ENCODE results near the gene ALLC. TPM values are rescaled to one million over a fixed set of nuclear protein-coding genes. Genes with fewer than 3 reads are reported as not detected.
A peak's percentile ranks its signal among the peaks of the same experiment; 100 is the strongest.

Gene ALLC
- total and polyA plus RNA-seq, 7 experiments from 2014 or later: not detected

GRCh38 chr2:3703236-3703756 lies 45.3 kb downstream of the ALLC start, which contains the start of gene DCDC2C:
Gene DCDC2C (plus strand): TSS chr2:3703575. CDS start chr2:3703752, 177 bp downstream.
- peak within 1 kb of the TSS in 1 of 10 donors; percentile 8 for H3K4me3 Mint-ChIP-seq
- intact Hi-C loops (cut with micrococcal nuclease): no loop called here
- no peaks in the 10 kb centered on the region for H3K36me3 ChIP-seq (ENCODE audit: control insufficient read depth in 2 of 3, insufficient read depth in 3 of 3, low read length in 3 of 3)
- H3K27ac ChIP-seq (ENCODE audit: low read depth, low read length): no peak within 1 kb of the TSS
- peaks cover 23 to 68% (median 45%) of the 10 kb centered on the region in 5 donors for H3K27me3 Mint-ChIP-seq
- no peak within 1 kb of the TSS for H3K4me3 ChIP-seq (ENCODE audit: low read length)
- ChIA-PET CTCF (no interaction called here), POLR2A (no interaction called here)
- H3K4me1 Mint-ChIP-seq: peaks cover 0 to 7% (median 5%) of the 10 kb centered on the region in 7 donors
- no peaks in the 10 kb centered on the region for H3K4me1 ChIP-seq (ENCODE audit: control insufficient read depth in 2 of 2, insufficient read depth in 2 of 2, low read length in 2 of 2)
- no peaks in the 10 kb centered on the region for H3K9me3 ChIP-seq (ENCODE audit: control insufficient read depth in 2 of 3, low read length in 3 of 3)
- H3K36me3 Mint-ChIP-seq: peaks cover 0 to 4% (median 0%) of the 10 kb centered on the region in 5 donors
- peaks cover 0 to 10% (median 0%) of the 10 kb centered on the region in 11 donors for H3K9me3 Mint-ChIP-seq
- ATAC-seq (no peak), DNase-seq (no peak)
- H3K27me3 ChIP-seq (ENCODE audit: control insufficient read depth in 2 of 2, insufficient read depth in 2 of 2, low read length in 2 of 2): peaks cover 0 to 4% of the 10 kb centered on the region in 2 donors
- H3K27ac Mint-ChIP-seq: no peak within 1 kb of the TSS

GRCh38 chr2:3703757-3704355 lies 45.9 kb downstream of the ALLC start:
- no peak for DNase-seq
- H3K36me3 Mint-ChIP-seq: peaks cover 0 to 4% (median 0%) of the 10 kb centered on the region in 5 donors
- H3K4me3 Mint-ChIP-seq: no peak overlapping the region
- H3K36me3 ChIP-seq (ENCODE audit: control insufficient read depth in 2 of 3, insufficient read depth in 3 of 3, low read length in 3 of 3): no peaks in the 10 kb centered on the region
- no peaks in the 10 kb centered on the region for H3K9me3 ChIP-seq (ENCODE audit: control insufficient read depth in 2 of 3, low read length in 3 of 3)
- H3K4me1 ChIP-seq (ENCODE audit: control insufficient read depth in 2 of 2, insufficient read depth in 2 of 2, low read length in 2 of 2): no peaks in the 10 kb centered on the region
- ChIA-PET CTCF (no interaction called here), POLR2A (no interaction called here)
- peaks cover 0 to 10% (median 0%) of the 10 kb centered on the region in 11 donors for H3K9me3 Mint-ChIP-seq
- no peak overlapping the region for H3K4me3 ChIP-seq (ENCODE audit: low read length)
- no peak overlapping the region for H3K27ac ChIP-seq (ENCODE audit: low read depth, low read length)
- intact Hi-C loops (cut with micrococcal nuclease): no loop called here
- peaks cover 23 to 68% (median 45%) of the 10 kb centered on the region in 5 donors for H3K27me3 Mint-ChIP-seq
- no peak overlapping the region for H3K27ac Mint-ChIP-seq
- no peak for ATAC-seq
- H3K4me1 Mint-ChIP-seq: peaks cover 0 to 7% (median 5%) of the 10 kb centered on the region in 7 donors
- peaks cover 0 to 4% of the 10 kb centered on the region in 2 donors for H3K27me3 ChIP-seq (ENCODE audit: control insufficient read depth in 2 of 2, insufficient read depth in 2 of 2, low read length in 2 of 2)

DNA sequence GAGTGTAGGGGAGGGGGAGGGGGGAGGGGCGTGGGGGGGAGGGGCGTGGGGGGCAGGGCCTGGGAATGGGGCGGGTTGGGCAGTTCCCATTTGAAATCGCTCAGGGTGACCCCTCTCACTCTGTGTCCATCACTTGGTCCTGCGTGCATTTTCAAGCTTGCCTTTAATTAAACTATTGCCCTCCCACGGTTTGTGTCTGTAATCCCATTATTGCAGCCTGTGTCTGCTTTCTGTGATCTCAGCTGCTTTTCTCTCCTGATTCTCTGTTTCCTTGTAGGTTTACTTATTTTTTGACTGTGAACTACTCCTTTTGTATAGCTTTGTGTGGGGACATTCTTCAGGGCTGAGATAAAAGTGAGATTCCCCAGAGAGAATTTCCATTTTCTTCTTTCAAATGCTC lies 46.7 kb downstream of the ALLC start:
- Mint-ChIP-seq H3K27ac (peak overlapping the region in 1 of 9 donors; percentile 32), H3K9me3 (peaks cover 0 to 10% (median 0%) of the 10 kb centered on the region in 11 donors)

GRCh38 chr2:3705782-3706181 lies 47.8 kb downstream of the ALLC start:
- Mint-ChIP-seq H3K27ac (no peak overlapping the region), H3K4me3 (no peak overlapping the region), H3K4me1 (peaks cover 0 to 7% (median 5%) of the 10 kb centered on the region in 7 donors), H3K27me3 (peaks cover 19 to 61% (median 34%) of the 10 kb centered on the region in 5 donors), H3K9me3 (peaks cover 0 to 5% (median 0%) of the 10 kb centered on the region in 11 donors), H3K36me3 (peaks cover 0 to 6% (median 0%) of the 10 kb centered on the region in 5 donors)
- ChIA-PET CTCF (no interaction called here), POLR2A (no interaction called here)
- Histone ChIP-seq H3K4me1 (ENCODE audit: control insufficient read depth in 2 of 2, insufficient read depth in 2 of 2, low read length in 2 of 2) (no peaks in the 10 kb centered on the region), H3K9me3 (ENCODE audit: control insufficient read depth in 2 of 3, low read length in 3 of 3) (no peaks in the 10 kb centered on the region), H3K4me3 (ENCODE audit: low read length) (no peak overlapping the region), H3K27ac (ENCODE audit: low read depth, low read length) (no peak overlapping the region), H3K27me3 (ENCODE audit: control insufficient read depth in 2 of 2, insufficient read depth in 2 of 2, low read length in 2 of 2) (peaks cover 0 to 4% of the 10 kb centered on the region in 2 donors), H3K36me3 (ENCODE audit: control insufficient read depth in 2 of 3, insufficient read depth in 3 of 3, low read length in 3 of 3) (no peaks in the 10 kb centered on the region)
- ATAC-seq: no peak
- intact Hi-C loops (cut with micrococcal nuclease): no loop called here
- no peak for DNase-seq

More for the DNA sequence above, 46.7 kb downstream of the ALLC start:
- DNase-seq (no peak), ATAC-seq (no peak)
- Histone ChIP-seq H3K36me3 (ENCODE audit: control insufficient read depth in 2 of 3, insufficient read depth in 3 of 3, low read length in 3 of 3) (no peaks in the 10 kb centered on the region), H3K4me1 (ENCODE audit: control insufficient read depth in 2 of 2, insufficient read depth in 2 of 2, low read length in 2 of 2) (no peaks in the 10 kb centered on the region), H3K27me3 (ENCODE audit: control insufficient read depth in 2 of 2, insufficient read depth in 2 of 2, low read length in 2 of 2) (peaks cover 0 to 4% of the 10 kb centered on the region in 2 donors), H3K9me3 (ENCODE audit: control insufficient read depth in 2 of 3, low read length in 3 of 3) (no peaks in the 10 kb centered on the region), H3K27ac (ENCODE audit: low read depth, low read length) (no peak overlapping the region), H3K4me3 (ENCODE audit: low read length) (no peak overlapping the region)
- peaks cover 23 to 62% (median 37%) of the 10 kb centered on the region in 5 donors for H3K27me3 Mint-ChIP-seq
- ChIA-PET CTCF (no interaction called here), POLR2A (no interaction called here)
- no peak overlapping the region for H3K4me3 Mint-ChIP-seq
- intact Hi-C loops (cut with micrococcal nuclease): no loop called here
- peaks cover 0 to 4% (median 0%) of the 10 kb centered on the region in 5 donors for H3K36me3 Mint-ChIP-seq
- H3K4me1 Mint-ChIP-seq: peaks cover 0 to 7% (median 5%) of the 10 kb centered on the region in 7 donors

DNA sequence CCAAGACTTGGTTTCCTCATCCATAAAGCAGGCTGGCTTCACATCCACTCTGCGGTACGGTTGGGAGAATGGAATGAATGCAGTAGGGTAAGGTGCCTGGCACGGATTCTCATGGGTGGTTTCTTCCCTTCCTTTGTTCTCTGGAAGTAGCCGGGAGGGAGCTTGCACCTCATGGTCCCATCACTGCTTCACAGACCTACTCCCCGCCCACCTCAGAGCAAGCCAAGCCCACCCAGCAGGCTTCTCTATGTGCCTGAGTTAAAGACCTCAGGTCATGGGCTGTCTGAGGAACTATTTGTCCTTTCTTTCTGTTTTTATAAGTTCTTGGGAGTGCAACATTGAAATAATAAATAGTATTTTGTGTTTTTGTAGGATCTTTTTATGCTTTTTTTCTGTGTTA lies 48.9 kb downstream of the ALLC start:
- Histone ChIP-seq H3K4me1 (ENCODE audit: control insufficient read depth in 2 of 2, insufficient read depth in 2 of 2, low read length in 2 of 2) (no peaks in the 10 kb centered on the region), H3K27me3 (ENCODE audit: control insufficient read depth in 2 of 2, insufficient read depth in 2 of 2, low read length in 2 of 2) (peaks cover 0 to 4% of the 10 kb centered on the region in 2 donors), H3K4me3 (ENCODE audit: low read length) (no peak overlapping the region), H3K9me3 (ENCODE audit: control insufficient read depth in 2 of 3, low read length in 3 of 3) (no peaks in the 10 kb centered on the region), H3K27ac (ENCODE audit: low read depth, low read length) (no peak overlapping the region), H3K36me3 (ENCODE audit: control insufficient read depth in 2 of 3, insufficient read depth in 3 of 3, low read length in 3 of 3) (no peaks in the 10 kb centered on the region)
- no peak overlapping the region for H3K27ac Mint-ChIP-seq
- no peak overlapping the region for H3K4me3 Mint-ChIP-seq
- peaks cover 0 to 7% (median 5%) of the 10 kb centered on the region in 7 donors for H3K4me1 Mint-ChIP-seq
- CTCF ChIA-PET: no interaction called here
- H3K9me3 Mint-ChIP-seq: peaks cover 0 to 5% (median 0%) of the 10 kb centered on the region in 11 donors
- intact Hi-C loops (cut with micrococcal nuclease): no loop called here
- peaks cover 16 to 51% (median 30%) of the 10 kb centered on the region in 5 donors for H3K27me3 Mint-ChIP-seq
- ATAC-seq: no peak
- no peak for DNase-seq
- H3K36me3 Mint-ChIP-seq: peaks cover 0 to 6% (median 0%) of the 10 kb centered on the region in 5 donors
- POLR2A ChIA-PET: no interaction called here

- peaks cover 0 to 8% (median 0%) of the 10 kb centered on the region in 11 donors for H3K9me3 Mint-ChIP-seq
- intact Hi-C loops (cut with micrococcal nuclease): no loop called here
- ATAC-seq: no peak
- peaks cover 0 to 7% (median 5%) of the 10 kb centered on the region in 7 donors for H3K4me1 Mint-ChIP-seq
- no peak overlapping the region for H3K27ac ChIP-seq (ENCODE audit: low read depth, low read length)
- H3K27me3 ChIP-seq (ENCODE audit: control insufficient read depth in 2 of 2, insufficient read depth in 2 of 2, low read length in 2 of 2): peaks cover 0 to 4% of the 10 kb centered on the region in 2 donors
- ChIA-PET POLR2A (no interaction called here), CTCF (no interaction called here)
- H3K27ac Mint-ChIP-seq: no peak overlapping the region
- no peak for DNase-seq
- H3K27me3 Mint-ChIP-seq: peaks cover 5 to 40% (median 17%) of the 10 kb centered on the region in 5 donors
- no peaks in the 10 kb centered on the region for H3K36me3 ChIP-seq (ENCODE audit: control insufficient read depth in 2 of 3, insufficient read depth in 3 of 3, low read length in 3 of 3)
- H3K36me3 Mint-ChIP-seq: peaks cover 0 to 6% (median 0%) of the 10 kb centered on the region in 5 donors
- no peaks in the 10 kb centered on the region for H3K4me1 ChIP-seq (ENCODE audit: control insufficient read depth in 2 of 2, insufficient read depth in 2 of 2, low read length in 2 of 2)
- H3K4me3 Mint-ChIP-seq: no peak overlapping the region
- H3K9me3 ChIP-seq (ENCODE audit: control insufficient read depth in 2 of 3, low read length in 3 of 3): no peaks in the 10 kb centered on the region
- H3K4me3 ChIP-seq (ENCODE audit: low read length): no peak overlapping the region
Observed at GRCh38 chr2:3708576-3708975, 50.6 kb downstream of the ALLC start.

All from naive thymus-derived CD4-positive, alpha-beta T cell (primary cell).